ENCODE measurements around the gene SLX4.

Gene SLX4

DNA sequence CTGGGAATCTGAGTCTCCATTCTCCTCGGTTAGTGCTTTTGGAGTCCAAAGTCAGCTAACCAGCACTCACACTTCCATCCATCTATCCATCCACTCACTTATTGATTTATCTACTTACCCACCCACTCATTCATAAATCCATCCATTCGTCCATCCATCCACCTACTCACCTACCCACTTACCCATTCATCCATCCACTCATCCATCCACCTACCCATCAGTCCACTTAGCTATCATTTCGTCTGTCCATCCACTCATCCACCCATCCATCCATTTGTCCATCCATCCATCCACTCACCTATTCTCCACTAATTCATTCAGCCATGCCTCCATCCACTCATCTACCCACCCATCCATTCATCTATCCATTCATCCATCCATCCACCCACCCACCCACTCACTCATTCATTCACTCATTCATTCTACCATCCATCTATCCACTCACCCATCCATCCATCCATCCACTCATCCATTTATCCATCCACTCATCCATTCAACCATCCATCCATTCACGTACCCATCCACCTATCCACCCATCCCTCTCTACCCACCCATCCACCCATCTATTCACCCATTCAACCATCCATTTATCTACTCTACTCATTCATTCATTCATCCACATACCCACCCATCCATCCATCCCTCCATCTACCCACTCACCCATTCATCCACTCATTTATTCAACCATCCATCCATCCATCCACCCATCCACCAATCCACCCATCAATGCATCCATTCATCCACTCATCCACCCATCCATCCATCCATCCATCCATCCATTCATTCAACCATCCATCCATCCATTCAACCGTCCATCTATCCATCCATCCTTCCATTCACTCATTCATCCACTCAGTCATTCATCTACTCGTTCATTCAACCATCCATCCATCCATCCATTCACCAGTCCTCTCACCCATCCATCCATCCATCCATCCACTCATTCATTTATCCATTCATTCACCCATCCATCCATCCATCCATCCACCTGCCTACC lies 60.3 kb downstream of the SLX4 start:
- H3K9me3 ChIP-seq (ENCODE audit: control insufficient read depth, low read length): no peaks in the 10 kb centered on the region
- TF ChIP-seq, protein P1, sequence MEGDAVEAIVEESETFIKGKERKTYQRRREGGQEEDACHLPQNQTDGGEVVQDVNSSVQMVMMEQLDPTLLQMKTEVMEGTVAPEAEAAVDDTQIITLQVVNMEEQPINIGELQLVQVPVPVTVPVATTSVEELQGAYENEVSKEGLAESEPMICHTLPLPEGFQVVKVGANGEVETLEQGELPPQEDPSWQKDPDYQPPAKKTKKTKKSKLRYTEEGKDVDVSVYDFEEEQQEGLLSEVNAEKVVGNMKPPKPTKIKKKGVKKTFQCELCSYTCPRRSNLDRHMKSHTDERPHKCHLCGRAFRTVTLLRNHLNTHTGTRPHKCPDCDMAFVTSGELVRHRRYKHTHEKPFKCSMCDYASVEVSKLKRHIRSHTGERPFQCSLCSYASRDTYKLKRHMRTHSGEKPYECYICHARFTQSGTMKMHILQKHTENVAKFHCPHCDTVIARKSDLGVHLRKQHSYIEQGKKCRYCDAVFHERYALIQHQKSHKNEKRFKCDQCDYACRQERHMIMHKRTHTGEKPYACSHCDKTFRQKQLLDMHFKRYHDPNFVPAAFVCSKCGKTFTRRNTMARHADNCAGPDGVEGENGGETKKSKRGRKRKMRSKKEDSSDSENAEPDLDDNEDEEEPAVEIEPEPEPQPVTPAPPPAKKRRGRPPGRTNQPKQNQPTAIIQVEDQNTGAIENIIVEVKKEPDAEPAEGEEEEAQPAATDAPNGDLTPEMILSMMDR (IDR thresholded peaks at IDR 0.05): no peak
- no peaks in the 10 kb centered on the region for H3K79me2 ChIP-seq
- H3K36me3 ChIP-seq (ENCODE audit: control insufficient read depth, insufficient read depth, low read length): no peaks in the 10 kb centered on the region
- H3K27me3 ChIP-seq (ENCODE audit: control insufficient read depth, insufficient read depth, low read length): no peaks in the 10 kb centered on the region
- H2AFZ ChIP-seq: no peak overlapping the region
- no peaks in the 10 kb centered on the region for H3K4me1 ChIP-seq
- no peak overlapping the region for H3K9ac ChIP-seq
- H3K4me3 ChIP-seq (ENCODE audit: low read depth, low read length): no peak overlapping the region
- H3K4me2 ChIP-seq (ENCODE audit: low read length): no peak overlapping the region
- no peak overlapping the region for H3K27ac ChIP-seq

DNA sequence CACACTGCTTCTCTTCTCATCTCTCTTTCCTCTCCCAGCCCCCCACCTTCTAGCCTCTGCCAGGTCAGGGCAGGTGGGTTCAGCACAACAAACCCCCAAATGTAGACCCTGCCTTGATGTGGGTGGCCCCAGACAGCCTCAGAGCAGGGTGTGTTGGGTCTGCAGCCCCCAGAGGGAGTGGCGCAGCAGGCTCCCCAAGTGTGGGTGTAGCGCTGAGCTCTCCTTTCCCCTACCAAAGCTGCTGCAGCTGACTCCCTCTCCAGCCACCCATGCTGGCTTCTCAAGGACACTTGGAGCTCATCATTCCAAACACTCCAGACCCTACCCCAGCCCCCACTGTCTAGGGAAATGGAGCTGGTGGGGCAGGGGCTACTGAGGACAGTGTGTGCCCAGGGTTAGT lies 61.5 kb downstream of the SLX4 start:
- H3K27ac ChIP-seq: no peak overlapping the region
- no peaks in the 10 kb centered on the region for H3K27me3 ChIP-seq (ENCODE audit: control insufficient read depth, insufficient read depth, low read length)
- H3K4me2 ChIP-seq (ENCODE audit: low read length): no peak overlapping the region
- H2AFZ ChIP-seq: no peak overlapping the region
- H3K9me3 ChIP-seq (ENCODE audit: control insufficient read depth, low read length): no peaks in the 10 kb centered on the region
- no peaks in the 10 kb centered on the region for H3K4me1 ChIP-seq
- no peak overlapping the region for H3K4me3 ChIP-seq (ENCODE audit: low read depth, low read length)
- H3K9ac ChIP-seq: no peak overlapping the region
- H3K36me3 ChIP-seq (ENCODE audit: control insufficient read depth, insufficient read depth, low read length): no peaks in the 10 kb centered on the region
- TF ChIP-seq, protein P1 (IDR thresholded peaks at IDR 0.05): no peak
- no peaks in the 10 kb centered on the region for H3K79me2 ChIP-seq

DNA sequence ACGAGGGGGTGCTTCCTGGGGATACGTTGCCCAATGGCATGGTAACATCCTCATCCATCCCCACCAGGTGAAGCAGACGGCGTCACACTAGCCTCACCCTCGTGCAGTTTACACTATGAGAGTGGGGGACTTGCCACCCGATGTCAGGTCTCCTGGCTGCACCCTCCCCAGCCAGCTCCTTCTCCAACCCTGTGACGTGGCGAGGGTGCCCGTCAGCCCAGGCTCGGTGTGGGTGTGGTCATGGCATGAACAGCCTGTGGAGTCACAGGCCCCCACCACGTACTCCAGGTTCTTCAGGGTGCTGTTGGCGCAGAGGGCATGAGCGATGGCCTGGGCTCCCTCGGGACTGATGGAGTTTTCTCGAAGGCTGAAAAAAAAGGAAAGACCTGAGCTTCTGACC lies 62.5 kb downstream of the SLX4 start:
- Histone ChIP-seq H3K79me2 (no peaks in the 10 kb centered on the region), H3K9me3 (ENCODE audit: control insufficient read depth, low read length) (no peaks in the 10 kb centered on the region), H3K27ac (no peak overlapping the region), H3K27me3 (ENCODE audit: control insufficient read depth, insufficient read depth, low read length) (no peaks in the 10 kb centered on the region), H3K36me3 (ENCODE audit: control insufficient read depth, insufficient read depth, low read length) (no peaks in the 10 kb centered on the region), H2AFZ (no peak overlapping the region), H3K9ac (no peak overlapping the region), H3K4me3 (ENCODE audit: low read depth, low read length) (no peak overlapping the region), H3K4me2 (ENCODE audit: low read length) (no peak overlapping the region), H3K4me1 (no peaks in the 10 kb centered on the region)
- TF ChIP-seq, protein P1 (IDR thresholded peaks at IDR 0.05): no peak

DNA sequence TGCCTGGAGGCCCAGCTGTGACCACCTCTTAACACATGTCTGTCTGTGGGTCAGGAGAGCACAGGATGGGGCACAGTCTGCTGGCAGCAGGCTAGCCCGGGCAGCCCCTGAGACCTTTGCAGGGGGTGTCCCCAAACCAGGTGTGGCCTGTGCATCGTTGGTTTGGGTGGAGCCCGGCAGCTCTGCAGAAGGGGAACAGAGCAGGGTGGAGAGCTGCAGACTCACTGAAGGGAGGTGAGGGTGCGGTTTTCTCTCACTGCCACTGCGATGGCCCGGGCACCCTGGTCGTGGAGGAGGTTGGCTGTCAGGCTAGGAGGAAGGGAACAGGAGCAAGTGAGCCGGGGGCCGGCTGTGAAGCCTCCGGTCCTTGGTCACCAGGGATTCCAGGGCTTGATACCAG lies 63.0 kb downstream of the SLX4 start:
- Histone ChIP-seq H3K27me3 (ENCODE audit: control insufficient read depth, insufficient read depth, low read length) (no peaks in the 10 kb centered on the region), H2AFZ (no peak overlapping the region), H3K9me3 (ENCODE audit: control insufficient read depth, low read length) (no peaks in the 10 kb centered on the region), H3K79me2 (no peaks in the 10 kb centered on the region), H3K36me3 (ENCODE audit: control insufficient read depth, insufficient read depth, low read length) (no peaks in the 10 kb centered on the region), H3K4me1 (no peaks in the 10 kb centered on the region), H3K27ac (no peak overlapping the region), H3K4me3 (ENCODE audit: low read depth, low read length) (no peak overlapping the region), H3K4me2 (ENCODE audit: low read length) (no peak overlapping the region), H3K9ac (no peak overlapping the region)
- TF ChIP-seq, protein P1 (IDR thresholded peaks at IDR 0.05): no peak

Data from parathyroid adenoma (tissue), 2 donors.